GM18498 (cell line): ENCODE data around the gene EIF2B4.
"Not testable (repeated sequence)": the region's sequence is repeated elsewhere in the genome, so short reads cannot be mapped to it uniquely, and the experiment has no call there.

Experiments
- ATAC-seq: cut with Tn5 transposase; IDR thresholded peaks from one replicate; pipeline ENCODE4 v1.9.1; 2021; ENCODE audit warnings: mild to moderate bottlenecking, moderate library complexity; ENCODE audit not compliant: unreplicated experiment

Gene EIF2B4

DNA sequence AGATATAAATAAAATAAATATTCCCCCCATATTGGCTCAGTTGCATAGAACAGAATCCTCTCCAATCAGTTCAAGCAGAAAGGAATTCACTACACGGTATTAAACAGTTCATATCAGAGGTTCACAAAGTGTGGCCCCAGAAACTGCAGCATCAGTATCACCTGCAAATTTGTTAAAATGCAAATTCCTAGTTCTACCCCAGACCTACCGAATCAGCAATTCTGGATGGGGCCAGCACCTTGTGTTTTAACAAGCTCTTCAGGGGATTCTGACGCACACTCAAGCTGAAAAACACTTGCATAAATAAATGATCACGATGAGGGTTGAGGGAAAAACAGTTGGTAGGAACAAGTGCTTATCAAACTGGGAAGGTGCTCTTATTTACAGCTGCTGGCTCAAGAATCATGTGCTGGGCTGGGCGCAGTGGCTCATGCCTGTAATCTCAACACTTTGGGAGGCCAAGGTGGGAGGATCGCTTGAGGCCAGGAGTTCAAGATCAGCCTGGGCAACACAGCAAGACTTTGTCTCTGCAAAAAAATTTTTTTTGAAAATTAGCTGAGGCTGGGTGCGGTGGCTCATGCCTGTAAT, 19.9 kb downstream of the EIF2B4 start:
- ATAC-seq = no peak

DNA sequence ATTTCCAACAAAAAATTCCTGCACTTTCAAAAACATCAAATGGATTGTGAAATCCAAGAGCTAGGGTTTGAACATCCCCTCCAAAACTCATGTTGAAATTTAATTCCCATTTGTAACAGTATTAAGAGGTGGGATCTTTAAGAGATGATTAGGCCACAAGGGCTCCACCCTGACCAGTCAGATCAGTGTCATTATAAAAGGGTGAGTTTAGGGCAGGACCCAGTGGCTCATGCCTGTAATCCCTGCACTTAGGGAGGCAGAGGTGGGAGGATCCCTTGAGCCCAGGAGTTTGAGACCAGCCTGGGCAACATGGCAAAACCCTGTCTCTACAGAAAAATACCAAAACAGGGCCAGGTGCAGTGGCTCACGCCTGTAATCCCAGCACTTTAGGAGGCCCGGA, 22.5 kb downstream of the EIF2B4 start:
- ATAC-seq = no peak

DNA sequence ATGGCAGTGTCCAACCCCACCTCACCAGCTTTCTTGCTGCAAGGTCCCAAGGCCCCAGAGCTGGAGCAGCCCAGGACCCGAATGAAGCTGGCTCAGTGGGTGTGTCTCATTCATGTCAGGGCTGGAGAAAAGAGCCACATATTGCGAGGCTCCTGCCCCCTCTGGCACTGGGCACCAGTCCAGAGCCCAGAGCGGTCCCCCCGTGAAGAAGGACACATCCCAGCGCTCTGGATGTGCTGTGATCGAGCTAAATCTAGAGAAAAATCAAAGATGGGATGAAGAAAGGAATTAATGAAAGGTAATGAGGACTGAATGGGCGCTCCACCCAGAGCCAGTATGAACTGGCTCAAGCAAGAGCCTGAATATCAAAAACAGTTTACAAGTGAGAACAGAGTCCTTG, 34.0 kb downstream of the EIF2B4 start:
- ATAC-seq = no peak

DNA sequence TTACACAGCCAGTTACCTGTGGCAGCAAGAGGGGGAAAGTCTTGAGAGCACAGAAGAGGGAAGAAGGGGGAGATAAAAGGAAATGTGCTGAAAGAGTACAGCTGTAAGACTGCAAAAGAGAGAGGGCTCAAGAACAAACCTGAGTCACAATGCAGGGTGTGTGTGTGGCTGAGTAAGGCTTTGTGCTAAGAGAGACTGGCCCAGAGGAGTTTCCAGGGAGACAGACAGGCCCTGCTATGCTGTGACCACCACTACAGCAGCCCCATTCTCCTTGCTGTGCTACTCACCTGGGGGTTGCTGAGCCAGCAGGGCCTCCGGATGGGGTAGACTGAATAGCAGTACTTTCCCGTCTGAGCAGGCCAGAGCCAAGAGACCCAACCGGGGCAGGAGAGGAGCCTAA, 34.8 kb downstream of the EIF2B4 start:
- ATAC-seq = no peak

DNA sequence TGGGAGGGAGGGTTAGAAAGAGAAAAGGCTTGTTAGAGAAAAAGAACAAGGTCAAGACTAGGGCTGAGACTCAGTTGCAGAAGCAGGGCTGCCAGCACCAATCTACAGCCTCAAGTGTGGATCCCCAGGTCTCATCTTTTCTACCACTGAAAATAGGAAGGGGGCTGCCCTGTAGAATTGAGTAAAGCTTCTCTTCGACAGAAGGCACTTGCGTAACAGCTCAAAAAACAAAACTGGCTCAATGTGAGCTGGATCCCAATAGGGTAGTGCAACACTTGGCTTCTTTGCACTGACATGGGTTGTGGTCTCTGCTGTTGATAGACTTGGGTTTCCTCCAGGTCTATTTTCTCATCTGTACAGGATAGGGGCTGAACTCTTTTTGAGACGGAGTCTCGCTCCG, 45.4 kb downstream of the EIF2B4 start:
- ATAC-seq = no peak

DNA sequence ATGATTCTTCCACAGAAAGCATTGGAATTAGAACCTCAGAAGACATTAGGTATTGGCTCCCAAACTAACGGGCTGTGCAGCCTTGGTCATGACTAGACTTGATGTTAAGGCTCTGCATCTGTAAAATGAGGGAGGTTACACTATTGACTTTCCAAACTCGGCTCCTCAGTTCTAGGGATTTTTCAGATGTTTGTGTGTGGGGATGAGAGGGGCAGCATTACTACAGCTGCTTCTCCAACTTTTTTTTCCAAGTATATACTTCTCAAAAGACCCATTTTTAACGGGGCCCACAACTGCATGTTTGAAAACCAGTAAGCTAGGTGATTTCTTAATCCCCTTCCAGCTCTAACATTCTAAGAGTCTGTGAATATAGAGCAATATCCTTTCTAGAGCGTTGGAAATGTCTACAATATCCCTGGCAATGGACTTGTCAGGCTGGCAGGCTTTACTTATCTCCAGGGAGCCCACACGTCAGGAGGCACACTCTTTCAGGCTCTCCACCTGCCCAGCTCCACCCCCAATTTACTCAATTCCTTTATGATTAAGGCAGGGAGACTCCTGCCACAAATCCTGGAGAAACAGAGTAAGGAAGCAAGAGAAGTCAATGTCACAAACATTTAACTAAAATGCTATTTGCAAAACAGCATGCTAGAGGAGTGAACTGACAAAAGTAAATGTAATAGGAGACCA, 46.4 kb downstream of the EIF2B4 start:
- ATAC-seq = no peak

DNA sequence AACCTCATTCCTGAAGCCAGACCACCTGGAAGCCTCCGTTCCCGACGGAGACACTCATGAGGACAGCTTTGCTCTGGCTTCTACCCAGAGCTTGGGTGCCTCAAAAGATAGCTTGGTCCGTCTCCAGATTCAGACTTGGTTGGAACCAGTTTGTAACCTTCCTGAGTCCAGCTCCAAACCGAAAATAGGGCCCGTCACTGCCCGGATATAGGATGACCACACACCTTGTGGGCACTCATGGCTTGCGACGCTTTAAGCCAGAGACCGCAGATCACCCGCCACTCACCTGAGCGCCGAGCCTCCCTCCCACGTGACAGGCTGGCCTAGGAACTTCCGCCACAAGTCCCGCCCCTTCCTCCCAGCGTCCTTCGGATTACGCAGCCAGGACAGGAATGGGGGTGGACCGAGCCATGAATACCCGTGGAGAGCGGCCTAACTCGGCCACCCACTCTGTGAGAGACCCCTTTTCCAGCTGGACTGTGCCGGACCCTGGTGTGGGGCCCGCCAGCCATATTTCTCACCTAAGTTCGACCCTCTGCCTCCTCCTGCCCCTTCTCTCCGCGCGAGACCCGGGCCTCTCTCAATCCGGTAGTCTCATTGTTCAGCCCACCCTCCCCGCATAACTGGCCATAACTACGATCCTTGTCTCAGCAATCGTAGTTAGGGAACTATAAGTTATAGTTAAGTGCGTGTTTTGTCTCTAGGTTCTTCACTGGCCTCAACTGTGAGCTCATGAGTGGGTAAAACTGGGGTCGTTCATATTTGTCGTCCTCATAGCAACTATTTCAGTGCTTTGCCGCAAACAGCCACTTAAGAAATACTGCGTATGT, 47.2 kb downstream of the EIF2B4 start, which contains the start of gene MPV17:
TSS of gene MPV17 (minus strand) at position 332 of the 830 bp plus-strand sequence. CDS start 580 bp downstream, outside the sequence.
- ATAC-seq = peak; percentile 90

DNA sequence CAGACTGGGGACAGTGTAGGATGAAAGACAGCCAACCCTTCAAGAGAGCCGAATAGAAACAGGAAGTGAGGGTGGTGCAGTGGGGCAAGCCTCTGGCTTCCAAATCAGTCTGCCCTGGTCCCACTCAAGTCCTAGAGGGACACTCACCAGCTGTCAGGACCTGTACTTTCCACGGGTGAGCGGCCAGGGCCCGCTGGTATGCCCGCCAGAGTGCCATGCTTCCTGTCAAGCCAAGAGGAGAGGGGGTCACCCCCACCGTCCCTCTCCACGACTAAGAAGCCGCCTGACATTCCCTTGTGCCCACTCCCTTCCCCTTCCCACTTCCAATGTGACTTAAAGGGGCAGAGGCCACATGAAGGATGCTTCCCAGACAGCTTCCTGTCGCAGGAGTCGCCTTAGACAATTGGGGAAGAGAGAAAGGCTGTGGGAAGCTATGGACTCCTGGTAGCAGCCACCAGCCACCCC, 47.8 kb downstream of the EIF2B4 start:
- ATAC-seq = peak; percentile 30

DNA sequence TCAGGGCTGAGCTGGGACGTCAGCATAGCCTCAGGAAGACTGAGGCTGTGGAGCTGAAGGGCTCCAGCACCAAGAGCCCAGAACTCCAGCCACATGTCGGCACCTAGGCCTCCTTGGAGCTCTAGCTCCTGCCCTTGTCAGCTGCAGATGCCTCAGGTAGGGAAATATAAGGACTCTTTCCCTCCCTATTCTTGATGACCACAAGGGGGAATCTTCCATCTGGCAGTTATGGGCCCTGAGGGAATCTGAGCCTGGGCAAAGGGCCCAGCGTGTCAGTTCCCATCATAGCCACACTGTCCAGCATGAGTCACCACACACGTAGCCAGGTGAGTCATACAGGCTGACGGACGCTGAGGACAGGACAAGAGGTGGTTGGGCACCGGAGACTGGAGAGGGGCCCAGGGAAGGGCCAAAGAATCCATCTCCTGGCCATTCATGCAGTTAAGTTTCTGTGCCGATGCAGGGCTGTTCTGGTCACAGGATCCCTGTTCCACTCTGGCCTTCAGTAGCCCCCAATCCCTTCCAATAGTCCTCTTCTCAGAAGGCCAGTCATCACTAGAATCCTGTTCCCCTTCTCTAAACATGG, 49.1 kb downstream of the EIF2B4 start:
- no peak for ATAC-seq

DNA sequence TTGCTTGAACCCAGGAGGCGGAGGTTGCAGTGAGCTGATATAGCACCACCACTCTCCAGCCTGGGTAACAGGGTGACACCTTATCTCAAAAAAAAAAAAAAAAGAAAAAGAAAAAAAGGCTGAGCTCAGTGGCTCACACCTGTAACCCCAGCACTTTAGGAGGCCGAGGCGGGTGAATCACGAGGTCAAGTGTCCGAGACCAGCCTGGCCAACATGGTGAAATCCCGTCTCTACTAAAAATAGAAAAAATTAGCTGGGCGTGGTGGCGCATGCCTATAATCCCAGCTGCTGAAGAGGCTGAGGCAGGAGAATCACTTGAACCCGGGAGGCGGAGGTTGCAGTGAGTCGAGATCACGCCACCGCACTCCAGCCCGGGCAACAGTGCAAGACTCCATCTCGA, 50.3 kb downstream of the EIF2B4 start:
- ATAC-seq = not testable (repeated sequence)

DNA sequence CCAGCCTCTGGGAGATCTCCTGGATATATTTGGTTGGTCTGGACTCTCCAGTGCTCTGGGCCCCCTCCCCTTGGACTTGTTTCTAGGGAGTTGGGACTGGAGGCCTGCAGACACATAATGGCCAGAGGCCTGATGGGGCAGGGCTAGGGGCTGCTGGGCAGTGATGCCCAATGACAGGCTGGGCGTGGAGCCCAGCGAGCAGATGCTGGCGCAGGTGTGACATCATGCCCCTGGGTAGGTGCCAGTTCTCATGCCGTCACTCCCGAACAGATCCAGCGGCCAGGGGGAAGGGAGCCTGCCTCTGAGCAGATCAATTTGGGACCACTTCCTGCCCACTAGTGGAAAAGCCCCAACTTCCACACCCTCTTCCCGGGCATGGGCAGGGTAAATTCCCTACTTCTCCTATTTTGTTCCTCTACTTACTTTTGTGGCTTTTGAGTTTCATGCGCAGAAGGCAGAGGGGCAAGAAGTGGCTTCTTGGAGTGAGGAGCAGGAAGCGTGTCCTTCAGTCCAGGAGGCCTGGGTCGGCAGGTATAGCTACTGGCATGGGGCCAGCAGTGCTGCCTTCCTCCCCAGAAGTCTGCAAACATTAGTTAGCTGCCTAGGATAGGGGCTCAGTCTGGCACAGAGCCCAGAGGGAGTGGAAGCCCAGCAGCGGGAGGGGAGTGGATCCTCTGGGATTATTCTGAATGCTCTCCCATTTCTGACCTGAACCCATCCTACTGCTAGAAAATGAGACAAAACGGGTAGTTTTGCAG, 53.3 kb downstream of the EIF2B4 start:
- no peak for ATAC-seq

DNA sequence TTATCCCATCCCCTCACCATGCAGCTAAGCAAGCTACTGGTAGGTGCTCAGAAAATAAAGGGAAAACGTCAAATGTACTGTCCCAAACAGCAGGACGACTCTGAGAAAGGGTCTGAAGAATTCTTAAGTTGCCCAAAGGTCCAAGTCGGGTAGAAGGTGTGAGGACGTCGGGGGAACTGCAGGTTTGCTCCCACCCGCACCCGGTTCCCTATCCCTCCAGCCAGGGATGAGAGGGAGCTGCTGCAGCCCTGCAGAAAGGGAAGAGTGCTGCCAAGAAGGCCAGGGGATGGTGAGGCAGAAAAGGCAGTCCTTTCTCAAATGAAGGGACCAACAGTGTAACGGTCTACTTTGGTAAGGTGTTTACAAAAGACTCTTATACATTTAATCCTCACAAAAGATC, 55.0 kb downstream of the EIF2B4 start:
- ATAC-seq = no peak

DNA sequence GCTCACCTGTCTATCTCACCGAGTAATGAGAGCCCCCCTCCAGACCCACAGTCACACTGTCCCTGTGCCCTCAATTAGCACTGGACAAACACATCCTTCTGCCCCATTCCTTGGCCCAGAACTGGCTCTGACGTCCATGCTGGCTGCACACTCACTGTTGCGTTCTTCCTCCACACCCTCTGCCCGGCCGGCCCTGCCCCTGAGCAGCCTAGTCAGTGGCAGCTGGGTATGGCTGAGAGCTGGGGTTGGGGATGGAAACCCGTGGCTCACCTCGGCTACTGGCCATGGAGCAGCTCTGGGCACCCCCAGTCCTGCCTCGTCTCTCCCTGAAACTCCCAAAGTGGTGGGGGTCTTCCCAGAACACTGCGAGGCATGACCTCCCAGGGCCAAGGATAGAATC, 55.4 kb downstream of the EIF2B4 start:
- no peak for ATAC-seq
